AG04450 (cell line): ENCODE results near the gene BCS1L. TPM values are rescaled to one million over a fixed set of nuclear protein-coding genes. Genes with fewer than 3 reads are reported as not detected.

Source experiments
- CTCF ChIA-PET: fragments of 300-600, 350-600 bp; formaldehyde crosslinking; extraction: SDS; loops from one replicate; lab custom pipeline; 2022; ENCODE audit warnings: antibody characterized with exemption, inconsistent platforms; lab: Charles Lee
- POLR2A ChIA-PET: fragments of 350-600 bp; formaldehyde crosslinking; extraction: SDS; loops from one replicate; lab custom pipeline; 2021; ENCODE audit warnings: antibody characterized with exemption, inconsistent platforms; lab: Yijun Ruan, JAX
- DNase-seq: peaks from one replicate; pipeline ENCODE4 v3.0.0-alpha.2; 2011; ENCODE audit warnings: low read depth, low spot score
- H3K27ac ChIP-seq: one replicate; pipeline ENCODE4 v1.5.1; 2012; ENCODE audit warnings: low read depth, low read length, control low read depth
- H3K27me3 ChIP-seq: one replicate; pipeline ENCODE4 v1.6.0; 2012; ENCODE audit warnings: low read length; ENCODE audit not compliant: control insufficient read depth, insufficient read depth
- H3K4me3 ChIP-seq: 2 replicates; pipeline ENCODE4 v1.5.1; 2011; ENCODE audit warnings: mild to moderate bottlenecking, low read depth, low read length, control low read depth
- H3K9me3 ChIP-seq: 2 replicates; pipeline ENCODE4 v1.5.1; 2012; ENCODE audit warnings: low read length; ENCODE audit not compliant: control insufficient read depth, insufficient read depth
- polyA plus RNA-seq: library from polyadenylated mRNA; depleted of rRNA; stranded (reverse); fragments of >200 nt; gene quantifications from 2 replicates; pipeline ENCODE4 v1.2.3, GENCODE V29; 2011
- TF ChIP-seq, protein P1 (sequence below): IDR thresholded peaks from 2 replicates; pipeline ENCODE4 v1.5.1; 2011; ENCODE audit warnings: low read depth, low read length, control low read depth, inconsistent platforms

BCS1L gene
- polyA plus RNA-seq, 1 experiment = 28.4 TPM

GRCh38 chr2:218663901-218664300 lies 4.4 kb downstream of the BCS1L start:
- Histone ChIP-seq H3K27me3 (no peaks in the 10 kb centered on the region), H3K27ac (no peak overlapping the region), H3K4me3 (no peak overlapping the region), H3K9me3 (peaks cover 3% of the 10 kb centered on the region; the same call in 1 of the 2 replicates)
- ChIA-PET CTCF (no interaction called here), POLR2A (interaction anchor here (1.0 kb wide), 1 partner anchor 8 kb away, joined by 3 read pairs; the partner anchor contains the start of genes RNF25 and STK36)
- TF ChIP-seq, protein P1, sequence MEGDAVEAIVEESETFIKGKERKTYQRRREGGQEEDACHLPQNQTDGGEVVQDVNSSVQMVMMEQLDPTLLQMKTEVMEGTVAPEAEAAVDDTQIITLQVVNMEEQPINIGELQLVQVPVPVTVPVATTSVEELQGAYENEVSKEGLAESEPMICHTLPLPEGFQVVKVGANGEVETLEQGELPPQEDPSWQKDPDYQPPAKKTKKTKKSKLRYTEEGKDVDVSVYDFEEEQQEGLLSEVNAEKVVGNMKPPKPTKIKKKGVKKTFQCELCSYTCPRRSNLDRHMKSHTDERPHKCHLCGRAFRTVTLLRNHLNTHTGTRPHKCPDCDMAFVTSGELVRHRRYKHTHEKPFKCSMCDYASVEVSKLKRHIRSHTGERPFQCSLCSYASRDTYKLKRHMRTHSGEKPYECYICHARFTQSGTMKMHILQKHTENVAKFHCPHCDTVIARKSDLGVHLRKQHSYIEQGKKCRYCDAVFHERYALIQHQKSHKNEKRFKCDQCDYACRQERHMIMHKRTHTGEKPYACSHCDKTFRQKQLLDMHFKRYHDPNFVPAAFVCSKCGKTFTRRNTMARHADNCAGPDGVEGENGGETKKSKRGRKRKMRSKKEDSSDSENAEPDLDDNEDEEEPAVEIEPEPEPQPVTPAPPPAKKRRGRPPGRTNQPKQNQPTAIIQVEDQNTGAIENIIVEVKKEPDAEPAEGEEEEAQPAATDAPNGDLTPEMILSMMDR = no peak
- no peak for DNase-seq

DNA sequence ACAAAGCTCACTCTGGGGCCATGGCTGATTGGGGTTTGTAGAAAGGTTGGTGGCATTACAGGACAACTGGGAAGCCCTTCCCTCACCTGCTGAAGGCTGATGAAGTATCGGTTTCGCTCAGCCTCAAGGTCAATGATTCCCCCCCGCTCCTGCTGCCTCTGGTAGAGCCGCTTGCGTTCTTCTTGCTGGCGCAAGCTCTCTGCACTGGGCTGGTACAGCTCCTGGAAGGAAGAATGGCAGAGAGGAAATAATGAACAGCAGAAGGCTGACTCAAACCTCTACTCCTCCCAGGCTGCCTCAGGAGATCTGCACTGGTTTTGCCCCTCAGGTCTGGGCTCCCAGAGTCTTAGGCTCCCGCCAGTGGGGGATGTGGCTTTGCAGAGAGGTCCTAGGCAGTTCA lies 5.2 kb downstream of the BCS1L start:
- CTCF ChIA-PET = no interaction called here
- no peaks in the 10 kb centered on the region for H3K27me3 ChIP-seq
- no peak overlapping the region for H3K4me3 ChIP-seq
- H3K27ac ChIP-seq = no peak overlapping the region
- POLR2A ChIA-PET = no interaction called here
- no peaks in the 10 kb centered on the region for H3K9me3 ChIP-seq
- TF ChIP-seq, protein P1 = no peak
- no peak for DNase-seq

DNA sequence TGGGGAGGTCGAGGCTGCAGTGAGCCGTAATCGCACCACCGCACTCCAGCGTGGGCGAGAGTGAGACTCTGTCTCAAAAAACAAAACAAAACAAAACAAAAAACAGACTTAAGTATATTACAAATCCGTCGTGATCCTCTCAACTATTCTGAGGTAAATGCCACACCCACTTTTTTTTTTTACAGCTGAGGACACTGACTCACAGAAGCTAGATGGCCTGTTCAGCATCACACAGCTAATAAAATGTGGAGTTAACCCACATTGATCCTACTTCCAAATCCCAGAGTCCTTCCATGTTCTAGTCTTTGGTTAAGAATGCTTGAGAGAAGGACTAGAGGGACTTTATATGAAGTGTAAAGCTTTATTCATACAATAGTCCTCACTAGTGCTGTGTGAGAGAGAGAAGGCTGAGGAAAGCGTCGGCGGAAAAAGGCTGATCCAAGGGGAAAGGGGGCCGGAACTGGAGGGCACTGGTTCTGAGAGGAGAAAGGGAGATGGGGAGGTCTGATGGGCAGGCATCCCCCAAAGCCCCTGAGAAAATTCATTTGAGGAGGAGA lies 11.7 kb downstream of the BCS1L start:
- CTCF ChIA-PET = interaction anchor here (0.7 to 5.5 kb wide), 8 partner anchors 9 to 177 kb away, joined by 3 to 49 read pairs (median 6); partner anchors contain the start of genes BCS1L and ZNF142
- TF ChIP-seq, protein P1 = no peak
- no peak for DNase-seq
- no peaks in the 10 kb centered on the region for H3K27me3 ChIP-seq
- H3K9me3 ChIP-seq = no peaks in the 10 kb centered on the region; the same call in 1 of the 2 replicates
- H3K27ac ChIP-seq = peak overlapping the region; percentile 77
- POLR2A ChIA-PET = interaction anchor here (1.6 to 2.1 kb wide), 2 partner anchors 12 to 16 kb away, joined by 7 to 24 read pairs; partner anchors contain the start of genes BCS1L and ZNF142
- peak overlapping the region; percentile 95 for H3K4me3 ChIP-seq

DNA sequence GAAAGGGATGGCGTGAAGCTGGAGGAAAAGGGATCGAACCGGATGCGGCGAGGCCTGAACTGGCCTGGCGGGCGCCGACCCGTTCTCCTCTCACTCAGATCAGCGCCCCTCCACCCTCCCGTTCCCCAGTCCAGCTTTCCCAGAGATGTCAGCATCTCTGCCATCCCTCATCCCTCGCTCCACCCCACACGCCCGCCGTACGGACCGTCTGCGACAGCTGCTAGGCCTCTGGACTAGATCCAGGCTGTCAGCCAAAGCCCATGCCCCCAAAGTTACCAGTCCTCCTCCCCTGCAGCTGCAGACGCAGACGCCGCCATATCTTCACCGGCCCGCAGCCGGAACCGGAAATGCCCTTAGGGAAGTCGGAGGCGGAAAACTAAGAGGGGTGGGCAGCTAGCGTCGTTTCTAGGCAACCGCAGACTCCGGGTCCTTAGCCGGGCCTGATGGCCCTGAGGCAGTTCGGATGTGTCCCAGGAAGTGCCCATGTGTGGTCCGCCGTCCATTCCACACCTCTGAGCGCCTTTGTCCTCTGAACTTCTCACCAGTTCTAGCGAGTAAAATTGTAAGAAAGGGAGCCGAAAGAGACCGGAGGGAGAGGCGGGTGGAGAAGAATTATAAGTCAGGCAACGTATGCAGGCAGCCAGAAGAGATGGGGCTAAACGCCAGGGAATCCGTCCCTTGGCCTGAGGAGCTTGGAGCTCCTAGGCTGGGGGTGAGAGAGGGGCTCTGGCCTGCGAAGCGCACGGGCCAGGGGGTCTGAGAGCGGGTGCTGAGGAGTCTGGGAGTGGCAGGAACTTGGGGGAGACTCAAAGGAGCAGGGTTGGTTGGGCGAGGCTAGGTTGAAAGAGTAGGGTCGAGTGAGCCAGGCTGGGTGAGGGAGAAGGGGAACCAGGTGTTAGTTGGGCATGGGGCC lies 12.4 kb downstream of the BCS1L start, which contains the start of the genes RNF25 and STK36:
TSS of gene RNF25 (minus strand) at position 349 of the 913 bp plus-strand sequence. CDS start at position 317, 32 bp downstream.
TSS of gene STK36 (plus strand) at position 433 of the 913 bp plus-strand sequence. CDS start 744 bp downstream, outside the sequence.
- ChIA-PET POLR2A (interaction anchor here (0.8 to 2.1 kb wide), 5 partner anchors 8 to 15 kb away, joined by 3 to 24 read pairs (median 5); partner anchors contain the start of genes BCS1L and ZNF142), CTCF (interaction anchor here (0.7 to 5.5 kb wide), 9 partner anchors 8 to 176 kb away, joined by 3 to 49 read pairs (median 6); partner anchors contain the start of genes BCS1L, TTLL4 and ZNF142)
- no peaks in the 10 kb centered on the region; the same call in 1 of the 2 replicates for H3K9me3 ChIP-seq
- TF ChIP-seq, protein P1 = no peak
- peak within 1 kb of the TSS; percentile 95 for H3K4me3 ChIP-seq
- peak within 1 kb of the TSS; percentile 77 for H3K27ac ChIP-seq
- peak; percentile 74 for DNase-seq
- no peaks in the 10 kb centered on the region for H3K27me3 ChIP-seq
